ENCODE results near the gene MAP3K12. TPM values are rescaled to one million over a fixed set of nuclear protein-coding genes. Genes with fewer than 3 reads are reported as not detected.
"Not testable (repeated sequence)": the region's sequence is repeated elsewhere in the genome, so short reads cannot be mapped to it uniquely, and the experiment has no call there.

MAP3K12 gene
- total RNA-seq: 2.3 and 18.7 TPM in 2 replicates

DNA sequence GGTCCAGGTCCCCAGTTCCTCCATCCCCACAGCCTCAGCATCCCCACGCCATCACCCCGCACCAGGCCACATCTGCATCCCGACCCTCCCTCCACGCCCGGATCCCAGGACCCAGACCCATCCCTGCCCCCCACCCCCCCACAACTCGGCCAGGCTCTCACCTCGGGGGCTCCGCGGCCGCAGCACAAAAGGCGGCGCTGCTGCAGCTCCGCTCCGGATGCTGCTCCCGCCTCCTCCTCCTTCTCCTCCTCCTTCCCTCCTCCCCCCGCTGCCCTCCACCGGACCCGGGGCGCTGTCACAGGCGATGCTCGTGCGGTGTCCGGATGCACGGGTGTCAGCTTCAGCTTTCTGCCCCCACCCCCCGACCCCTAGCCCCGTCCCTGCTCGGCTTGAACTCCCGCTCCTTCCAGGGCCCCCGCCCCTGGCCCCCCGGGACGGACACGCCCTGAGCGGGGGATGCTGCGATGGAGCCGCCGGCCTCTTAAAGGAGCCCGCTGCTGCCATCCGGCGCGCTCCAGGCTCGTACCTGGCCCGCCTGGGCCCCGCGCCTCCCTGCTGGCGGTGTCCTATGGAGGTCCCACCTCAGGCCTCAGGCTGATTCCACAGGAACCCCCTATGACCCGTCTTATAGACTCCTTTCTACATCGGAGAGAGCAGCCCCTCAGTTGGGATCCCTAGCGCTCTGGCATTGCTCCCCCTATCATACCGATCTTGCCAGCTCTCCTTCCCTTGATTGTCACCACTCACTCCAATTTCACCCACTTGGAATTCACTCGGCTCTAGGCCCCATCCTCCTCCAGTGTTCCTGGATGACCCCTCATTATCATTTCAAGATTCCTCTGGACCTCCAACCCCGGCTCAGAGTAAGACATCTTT, at the start of gene MAP3K12:
Gene MAP3K12, minus strand, starts transcription at position 193 of the 876 bp plus-strand sequence. CDS start 12,067 bp downstream, outside the sequence.
- no peak for DNase-seq (ENCODE audit: low read depth)

DNA sequence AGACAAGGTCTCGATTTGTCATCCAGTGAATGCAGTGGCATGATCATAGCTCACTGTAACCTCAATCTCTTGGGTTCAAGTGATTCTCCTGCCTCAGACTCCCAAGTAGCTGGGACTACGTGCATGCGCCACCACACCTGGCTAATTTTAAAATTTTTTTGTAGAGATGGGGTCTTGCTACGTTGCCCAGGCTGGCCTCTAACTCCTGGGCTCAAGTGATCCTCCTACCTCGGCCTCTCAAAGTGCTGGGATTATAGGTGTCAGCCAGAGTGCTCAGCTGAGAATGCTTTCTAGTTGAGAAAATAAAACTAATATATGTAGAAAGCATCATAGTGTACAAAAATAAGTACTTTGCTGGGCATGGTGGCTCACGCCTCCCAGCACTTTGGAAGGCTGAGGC, 49.1 kb upstream of the MAP3K12 start:
- not testable (repeated sequence) for DNase-seq (ENCODE audit: low read depth)

- DNase-seq (ENCODE audit: low read depth): peak; percentile 77
Observed at GRCh38 chr12:53543539-53543938, 44.3 kb upstream of the MAP3K12 start.

DNA sequence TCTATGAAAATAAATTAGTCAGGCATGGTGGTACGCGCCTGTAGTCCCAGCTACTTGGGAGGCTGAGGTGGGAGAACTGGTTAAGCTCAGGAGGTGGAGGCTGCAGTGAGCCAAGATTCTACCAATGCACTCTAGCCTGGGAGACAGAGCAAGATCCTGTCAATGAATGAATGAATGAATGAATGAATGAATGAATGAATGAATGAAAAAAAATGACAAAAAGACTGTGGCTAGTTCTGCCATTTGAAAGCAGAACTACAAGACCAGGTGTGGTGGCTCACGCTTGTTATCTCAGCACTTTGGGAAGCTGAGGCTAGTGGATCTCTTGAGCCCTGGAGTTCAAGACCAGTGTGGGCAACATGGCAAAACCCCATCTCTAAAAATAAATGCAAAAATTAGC, 40.3 kb upstream of the MAP3K12 start:
- DNase-seq (ENCODE audit: low read depth): no peak

DNA sequence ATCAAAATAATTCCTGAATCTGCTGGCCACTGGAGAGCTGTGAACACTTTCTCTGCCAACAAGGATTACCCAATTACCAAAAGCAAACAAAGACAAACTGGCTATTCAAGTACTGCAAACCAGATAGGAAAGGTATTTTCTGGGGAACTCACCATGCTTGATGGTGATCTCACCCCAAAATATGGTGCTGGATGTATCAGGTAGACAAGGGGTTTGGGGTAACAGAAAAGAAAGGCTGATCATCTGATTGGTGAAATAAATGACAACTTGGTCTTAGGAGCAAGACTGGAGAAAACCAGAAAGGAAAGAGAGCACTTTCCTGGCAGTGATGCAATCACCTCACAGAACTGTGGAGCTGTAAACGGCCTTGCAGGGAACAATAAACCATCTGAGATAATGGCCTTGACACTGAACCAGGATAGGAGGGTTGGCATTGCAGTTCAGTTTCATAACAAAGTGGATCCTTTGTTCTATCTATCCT, 39.0 kb upstream of the MAP3K12 start:
- peak; percentile 88 for DNase-seq (ENCODE audit: low read depth)

DNA sequence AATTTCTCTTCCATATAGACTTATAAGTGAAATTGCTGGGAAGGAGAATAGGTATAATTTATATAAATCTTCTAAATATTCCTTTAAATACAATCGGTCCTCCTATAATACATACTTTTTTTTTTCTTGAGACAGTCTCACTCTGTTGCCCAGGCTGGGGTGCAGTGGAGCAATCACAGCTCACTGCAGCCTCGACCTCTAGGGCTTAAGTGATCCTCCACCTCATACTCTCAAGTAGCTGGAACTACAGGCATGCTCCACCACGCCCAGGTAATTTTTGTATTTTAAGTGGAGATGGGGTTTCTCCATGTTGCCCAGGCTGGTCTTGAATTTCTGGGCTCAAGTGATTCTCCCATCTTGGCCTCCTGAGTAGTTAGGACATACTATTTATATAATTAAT, 37.7 kb upstream of the MAP3K12 start:
- DNase-seq (ENCODE audit: low read depth): no peak

- no peak for DNase-seq (ENCODE audit: low read depth)
Observed at GRCh38 chr12:53533471-53533870, 34.2 kb upstream of the MAP3K12 start.

GRCh38 chr12:53532524-53533445, 33.5 kb upstream of the MAP3K12 start:
- no peak for DNase-seq (ENCODE audit: low read depth)

- no peak for DNase-seq (ENCODE audit: low read depth)
Observed at GRCh38 chr12:53532021-53532420, 32.8 kb upstream of the MAP3K12 start.

DNA sequence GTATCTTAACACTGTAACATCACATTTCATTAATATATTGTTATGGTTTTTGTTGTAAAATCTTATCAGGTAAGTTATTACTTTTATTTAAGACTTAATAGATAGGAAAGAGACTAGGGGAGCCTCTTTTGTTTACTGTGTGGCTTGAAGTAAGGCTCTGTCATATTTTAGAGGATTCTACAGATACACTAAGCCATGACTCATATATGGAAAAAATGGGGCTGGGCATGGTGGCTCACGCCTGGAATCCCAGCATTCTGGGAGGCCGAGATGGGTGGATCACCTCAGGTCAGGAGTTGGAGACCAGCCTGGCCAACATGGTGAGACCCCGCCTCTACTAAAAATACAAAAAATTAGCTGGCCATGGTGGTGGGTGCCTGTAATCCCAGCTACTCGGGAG, 31.7 kb upstream of the MAP3K12 start:
- DNase-seq (ENCODE audit: low read depth): no peak

DNA sequence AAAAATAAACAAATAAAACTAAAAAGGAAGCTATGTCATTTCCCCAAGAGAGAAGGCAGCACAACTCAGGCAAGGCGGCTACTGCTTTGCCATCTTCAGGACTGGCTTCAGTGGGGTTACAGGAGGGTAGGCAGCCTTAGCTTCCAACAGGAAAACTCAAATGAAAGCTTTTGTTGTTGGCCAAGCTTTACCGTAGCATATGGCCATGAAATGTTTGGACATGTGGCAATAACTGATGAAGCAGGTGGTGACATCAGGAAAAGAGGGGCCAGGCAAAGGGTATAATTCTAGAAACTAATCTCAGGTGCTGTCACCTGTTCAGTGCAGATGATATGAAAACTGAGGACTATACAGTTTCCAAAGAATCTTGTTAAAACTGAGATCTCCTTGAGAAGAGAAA, 30.8 kb upstream of the MAP3K12 start:
- DNase-seq (ENCODE audit: low read depth): no peak

DNA sequence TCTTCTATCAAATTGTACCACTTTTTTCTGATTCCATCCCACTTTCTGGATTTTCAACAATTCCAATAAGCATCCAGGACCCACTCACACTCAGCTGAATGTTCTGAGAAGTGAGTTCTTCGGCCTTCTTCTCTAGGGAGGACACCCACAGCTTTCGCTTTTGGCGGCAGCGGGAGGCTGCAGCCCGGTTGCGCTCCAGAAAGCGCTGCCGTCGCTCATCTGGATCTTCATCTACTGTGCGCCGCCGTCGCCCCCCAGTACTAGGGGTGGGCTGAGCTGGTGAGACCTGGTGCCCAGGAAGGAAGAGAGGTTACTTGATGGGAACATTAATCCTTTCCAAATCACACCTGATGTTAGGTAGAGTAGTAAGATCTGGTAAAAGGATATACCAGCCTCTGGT, 25.2 kb upstream of the MAP3K12 start:
- DNase-seq (ENCODE audit: low read depth): no peak

GRCh38 chr12:53523131-53523530, 23.9 kb upstream of the MAP3K12 start:
- DNase-seq (ENCODE audit: low read depth): no peak

GRCh38 chr12:53518381-53518780, 19.1 kb upstream of the MAP3K12 start:
- no peak for DNase-seq (ENCODE audit: low read depth)

- no peak for DNase-seq (ENCODE audit: low read depth)
Observed at GRCh38 chr12:53516758-53517455, 17.6 kb upstream of the MAP3K12 start.

GRCh38 chr12:53515291-53515680, 16.0 kb upstream of the MAP3K12 start:
- DNase-seq (ENCODE audit: low read depth): no peak

- no peak for DNase-seq (ENCODE audit: low read depth)
Observed at GRCh38 chr12:53514628-53515290, 15.5 kb upstream of the MAP3K12 start.

GRCh38 chr12:53513712-53514410, 14.6 kb upstream of the MAP3K12 start:
- no peak for DNase-seq (ENCODE audit: low read depth)

- DNase-seq (ENCODE audit: low read depth): no peak
Observed at GRCh38 chr12:53510181-53510812, 11.0 kb upstream of the MAP3K12 start.

- peak; percentile 59 for DNase-seq (ENCODE audit: low read depth)
Observed at GRCh38 chr12:53508534-53509170, 9.4 kb upstream of the MAP3K12 start.
